SK-N-SH (cell line): Measurements from ENCODE around the gene SIRPA. TPM values are rescaled to one million over a fixed set of nuclear protein-coding genes. Genes with fewer than 3 reads are reported as not detected.

Source experiments
- CTCF ChIA-PET: fragments of 300-600, 350-600 bp; formaldehyde crosslinking; extraction: SDS; loops from one replicate; lab custom pipeline; 2021; lab: Yijun Ruan, JAX
- POLR2A ChIA-PET: fragments of 350-600 bp; sonication (Branson Sonifier 250); formaldehyde crosslinking; extraction: SDS; loops from one replicate; lab custom pipeline; 2020; ENCODE audit warnings: antibody characterized with exemption, inconsistent platforms; lab: Yijun Ruan, JAX
- DNase-seq: peaks from one replicate; pipeline ENCODE4 v3.0.0; 2012
- H2AFZ ChIP-seq: fragments of 200-600 bp; sonication (generic); 2 replicates; pipeline ENCODE4 v1.8.1; 2016; ENCODE audit warnings: antibody characterized with exemption, mild to moderate bottlenecking, low read depth
- H3F3A ChIP-seq: fragments of 200-600 bp; sonication (generic); replicated peaks from 2 replicates; pipeline ENCODE3; 2016; ENCODE audit warnings: antibody characterized with exemption, mild to moderate bottlenecking; ENCODE audit not compliant: insufficient read depth
- H3K27ac ChIP-seq, 2 experiments: fragments of 200-500 bp in 1 of 2; fragments of 200-600 bp in 1 of 2; sonication (Bioruptor generic) in 1 of 2; sonication (generic), shearing (Covaris generic) in 1 of 2; 2 replicates each; pipeline versions ENCODE4 v1.5.1 to v1.6.1; 2014 to 2016; ENCODE audit warnings: low read depth in 2 of 2, inconsistent platforms in 1 of 2, low read length in 1 of 2, mild to moderate bottlenecking in 1 of 2, mixed read lengths in 1 of 2
- H3K27me3 ChIP-seq: fragments of 200-600 bp; sonication (generic), shearing (Covaris generic); 2 replicates; pipeline ENCODE4 v1.6.1; 2016; ENCODE audit warnings: mixed run types; ENCODE audit not compliant: insufficient read depth
- H3K36me3 ChIP-seq, 2 experiments: fragments of 200-500 bp in 1 of 2; fragments of 200-600 bp in 1 of 2; sonication (Bioruptor generic) in 1 of 2; sonication (generic) in 1 of 2; replicated peaks in 1 of 2; 2 replicates each; pipeline versions ENCODE3 to v1.5.1; 2014 to 2016; ENCODE audit warnings: low read length in 1 of 2, mild to moderate bottlenecking in 1 of 2; ENCODE audit not compliant: insufficient read depth in 2 of 2, control insufficient read depth in 1 of 2
- H3K4me1 ChIP-seq, 2 experiments: fragments of 200-500 bp in 1 of 2; fragments of 200-600 bp in 1 of 2; sonication (Bioruptor generic) in 1 of 2; sonication (generic), shearing (Covaris generic) in 1 of 2; 2 replicates each; pipeline versions ENCODE4 v1.5.1 to v1.6.1; 2014 to 2016; ENCODE audit warnings: low read depth in 1 of 2, low read length in 1 of 2, mixed run types in 1 of 2; ENCODE audit not compliant: insufficient read depth in 2 of 2, control insufficient read depth in 1 of 2
- H3K4me2 ChIP-seq: fragments of 200-600 bp; sonication (generic), shearing (Covaris generic); 2 replicates; pipeline ENCODE4 v1.6.1; 2017; ENCODE audit warnings: mixed run types
- H3K4me3 ChIP-seq, 2 experiments: fragments of 200-500 bp in 1 of 2; fragments of 200-600 bp in 1 of 2; sonication (Bioruptor generic) in 1 of 2; sonication (generic), shearing (Covaris generic) in 1 of 2; 2 replicates each; pipeline versions ENCODE4 v1.5.1 to v1.8.1; 2014 to 2016; ENCODE audit warnings: low read depth in 2 of 2, inconsistent platforms in 1 of 2, low read length in 1 of 2, mild to moderate bottlenecking in 1 of 2, mixed read lengths in 1 of 2, moderate library complexity in 1 of 2
- H3K79me2 ChIP-seq: fragments of 200-600 bp; sonication (generic); 2 replicates; pipeline ENCODE4 v1.8.1; 2017; ENCODE audit warnings: mild to moderate bottlenecking; ENCODE audit not compliant: insufficient read depth
- H3K9ac ChIP-seq: fragments of 200-600 bp; sonication (generic); 2 replicates; pipeline ENCODE4 v1.6.1; 2017; ENCODE audit warnings: mixed run types
- H3K9me2 ChIP-seq: fragments of 200-600 bp; sonication (generic); 2 replicates; pipeline ENCODE4 v1.6.1; 2017; ENCODE audit warnings: mixed run types
- H3K9me3 ChIP-seq: fragments of 200-600 bp; sonication (generic); 2 replicates; pipeline ENCODE4 v1.6.1; 2017; ENCODE audit warnings: mixed run types, mild to moderate bottlenecking, moderate library complexity
- H4K20me1 ChIP-seq: fragments of 200-600 bp; sonication (generic); 2 replicates; pipeline ENCODE4 v1.6.1; 2017; ENCODE audit warnings: mild to moderate bottlenecking, mixed run types; ENCODE audit not compliant: insufficient read depth
- CHD2 ChIP-seq: fragments of 150-350 bp; IDR thresholded peaks from 2 replicates; pipeline ENCODE4 v1.6.1; 2018; ENCODE audit warnings: low read length; ENCODE audit not compliant: partially characterized antibody
- ELF1 ChIP-seq: IDR thresholded peaks from 2 replicates; pipeline ENCODE4 v1.4.0; 2012
- GABPA ChIP-seq: IDR thresholded peaks from 2 replicates; pipeline ENCODE4 v1.4.0; 2012; ENCODE audit warnings: low read depth, mild to moderate bottlenecking
- GATA2 ChIP-seq: sonication (generic); formaldehyde crosslinking; IDR thresholded peaks from 2 replicates; pipeline ENCODE4 v1.5.0; 2020; ENCODE audit warnings: mild to moderate bottlenecking, missing genetic modification reagents
- JUND ChIP-seq: IDR thresholded peaks from 2 replicates; pipeline ENCODE4 v1.4.0; 2012
- MXI1 ChIP-seq: IDR thresholded peaks from 2 replicates; pipeline ENCODE4 v1.6.1; 2012; ENCODE audit warnings: mild to moderate bottlenecking, low read depth, low read length, improper control_type of control experiment
- POLR2AphosphoS5 ChIP-seq: IDR thresholded peaks from 2 replicates; pipeline ENCODE4 v1.6.1; 2012; ENCODE audit warnings: low read depth, low read length
- RAD21 ChIP-seq: IDR thresholded peaks from 2 replicates; pipeline ENCODE4 v1.6.1; 2012; ENCODE audit warnings: mild to moderate bottlenecking, low read length
- RXRA ChIP-seq: IDR thresholded peaks from 2 replicates; pipeline ENCODE4 v1.4.0; 2012; ENCODE audit warnings: low read depth, mild to moderate bottlenecking, borderline replicate concordance
- SIN3A ChIP-seq: IDR thresholded peaks from 2 replicates; pipeline ENCODE4 v1.6.1; 2012; ENCODE audit warnings: low read depth, mild to moderate bottlenecking, low read length, moderate library complexity, borderline replicate concordance
- SMC3 ChIP-seq: IDR thresholded peaks from 2 replicates; pipeline ENCODE4 v1.6.1; 2012; ENCODE audit warnings: low read depth, low read length, improper control_type of control experiment
- TAF1 ChIP-seq: IDR thresholded peaks from 2 replicates; pipeline ENCODE4 v1.6.1; 2012; ENCODE audit warnings: low read depth, mild to moderate bottlenecking, low read length, moderate library complexity, borderline replicate concordance
- TCF12 ChIP-seq: IDR thresholded peaks from 2 replicates; pipeline ENCODE4 v1.4.0; 2012
- TEAD4 ChIP-seq: IDR thresholded peaks from 2 replicates; pipeline ENCODE4 v1.4.0; 2012; ENCODE audit warnings: mild to moderate bottlenecking, borderline replicate concordance; ENCODE audit not compliant: insufficient read depth
- WGBS: methylation state at CpG from one replicate; pipeline ENCODE4 v1.1.6; 2017; ENCODE audit warnings: low lambda C conversion rate; 5-methylcytosine and 5-hydroxymethylcytosine counted together
- polyA plus RNA-seq, 3 experiments: library from polyadenylated mRNA; depleted of rRNA; stranded (reverse); fragments of >200 nt; gene quantifications; 2 replicates each; pipeline ENCODE4 v1.2.3, GENCODE V29; 2012
- TF ChIP-seq, protein P1 (sequence below): fragments of 150-350 bp; IDR thresholded peaks from 2 replicates; pipeline ENCODE4 v1.6.1; 2017; ENCODE audit warnings: antibody characterized with exemption, low read length, low read depth, borderline replicate concordance
- TF ChIP-seq, protein P2 (sequence below): IDR thresholded peaks from 2 replicates; pipeline ENCODE4 v1.4.0; 2012; ENCODE audit warnings: low read depth, borderline replicate concordance
- TF ChIP-seq, protein P3 (sequence below): fragments of 150-350 bp; IDR thresholded peaks from 2 replicates; pipeline ENCODE4 v1.6.1; 2016; ENCODE audit warnings: mild to moderate bottlenecking, low read depth, low read length
- TF ChIP-seq, protein P4 (sequence below): IDR thresholded peaks from 2 replicates; pipeline ENCODE4 v1.4.0; 2012; ENCODE audit warnings: low read depth
- TF ChIP-seq, protein P5 (sequence below): fragments of 200-600 bp; sonication (generic); IDR thresholded peaks from 2 replicates; pipeline ENCODE4 v1.6.1; 2017; ENCODE audit warnings: antibody characterized with exemption, mild to moderate bottlenecking, moderate library complexity

Gene SIRPA
- polyA plus RNA-seq, 1 of the 3 experiments (the other 2 are of a cell fraction) = 9.1 TPM

DNA sequence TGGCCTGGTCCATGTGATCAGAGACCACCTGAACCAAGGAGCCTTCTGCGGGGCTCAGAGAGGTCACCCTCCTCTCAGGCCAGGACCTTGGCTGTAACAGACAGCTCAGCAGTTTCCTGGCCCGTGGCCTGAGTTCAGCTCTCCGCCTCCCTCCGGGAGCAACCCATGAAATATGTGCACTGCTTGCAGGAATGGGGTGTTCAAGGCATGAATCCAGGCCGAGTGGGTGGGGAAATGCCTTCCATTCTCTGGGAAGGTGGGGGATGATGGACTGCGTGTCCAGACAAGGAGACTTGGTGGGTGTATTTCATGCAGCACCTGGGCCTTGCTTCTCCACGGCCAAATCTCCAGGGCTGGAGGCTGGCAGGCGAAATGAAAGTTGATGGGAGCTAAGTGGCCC is 46.0 kb downstream of the SIRPA start:
- DNase-seq = no peak
- H3K9ac ChIP-seq = no peak overlapping the region
- no peaks in the 10 kb centered on the region for H3K79me2 ChIP-seq
- H4K20me1 ChIP-seq = no peaks in the 10 kb centered on the region
- ChIA-PET POLR2A (no interaction called here), CTCF (interaction anchor here (1.0 to 1.7 kb wide), 2 partner anchors 24 to 41 kb away, joined by 4 to 6 read pairs; no protein-coding TSS in a partner anchor)
- H3K27me3 ChIP-seq = no peaks in the 10 kb centered on the region; the same call in 1 of the 2 replicates
- H3K36me3 ChIP-seq = peaks cover 0 to 6% of the 10 kb centered on the region in 2 experiments
- no peaks in the 10 kb centered on the region for H3F3A ChIP-seq
- WGBS = 73% methylated on average over 7 of the region's 8 CpGs
- no peaks in the 10 kb centered on the region for H3K9me2 ChIP-seq
- H3K4me3 ChIP-seq = no peak overlapping the region
- H3K4me1 ChIP-seq = peaks cover 0 to 9% of the 10 kb centered on the region in 2 experiments; a peak in 1 of 4 replicates
- H3K9me3 ChIP-seq = no peaks in the 10 kb centered on the region
- no peak overlapping the region for H3K4me2 ChIP-seq
- H3K27ac ChIP-seq = no peak overlapping the region
- no peak overlapping the region for H2AFZ ChIP-seq
- TF ChIP-seq, protein P1, sequence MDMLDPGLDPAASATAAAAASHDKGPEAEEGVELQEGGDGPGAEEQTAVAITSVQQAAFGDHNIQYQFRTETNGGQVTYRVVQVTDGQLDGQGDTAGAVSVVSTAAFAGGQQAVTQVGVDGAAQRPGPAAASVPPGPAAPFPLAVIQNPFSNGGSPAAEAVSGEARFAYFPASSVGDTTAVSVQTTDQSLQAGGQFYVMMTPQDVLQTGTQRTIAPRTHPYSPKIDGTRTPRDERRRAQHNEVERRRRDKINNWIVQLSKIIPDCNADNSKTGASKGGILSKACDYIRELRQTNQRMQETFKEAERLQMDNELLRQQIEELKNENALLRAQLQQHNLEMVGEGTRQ = no peak
- no peak for TF ChIP-seq POLR2AphosphoS5
- no peak for TF ChIP-seq TAF1
- no peak for TF ChIP-seq SIN3A
- TF ChIP-seq RXRA = no peak
- TF ChIP-seq, protein P2, sequence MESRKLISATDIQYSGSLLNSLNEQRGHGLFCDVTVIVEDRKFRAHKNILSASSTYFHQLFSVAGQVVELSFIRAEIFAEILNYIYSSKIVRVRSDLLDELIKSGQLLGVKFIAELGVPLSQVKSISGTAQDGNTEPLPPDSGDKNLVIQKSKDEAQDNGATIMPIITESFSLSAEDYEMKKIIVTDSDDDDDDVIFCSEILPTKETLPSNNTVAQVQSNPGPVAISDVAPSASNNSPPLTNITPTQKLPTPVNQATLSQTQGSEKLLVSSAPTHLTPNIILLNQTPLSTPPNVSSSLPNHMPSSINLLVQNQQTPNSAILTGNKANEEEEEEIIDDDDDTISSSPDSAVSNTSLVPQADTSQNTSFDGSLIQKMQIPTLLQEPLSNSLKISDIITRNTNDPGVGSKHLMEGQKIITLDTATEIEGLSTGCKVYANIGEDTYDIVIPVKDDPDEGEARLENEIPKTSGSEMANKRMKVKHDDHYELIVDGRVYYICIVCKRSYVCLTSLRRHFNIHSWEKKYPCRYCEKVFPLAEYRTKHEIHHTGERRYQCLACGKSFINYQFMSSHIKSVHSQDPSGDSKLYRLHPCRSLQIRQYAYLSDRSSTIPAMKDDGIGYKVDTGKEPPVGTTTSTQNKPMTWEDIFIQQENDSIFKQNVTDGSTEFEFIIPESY = no peak
- TF ChIP-seq GABPA = no peak
- TF ChIP-seq RAD21 = no peak
- TF ChIP-seq ELF1 = no peak
- no peak for TF ChIP-seq SMC3
- TF ChIP-seq TEAD4 = no peak
- TF ChIP-seq, protein P3, sequence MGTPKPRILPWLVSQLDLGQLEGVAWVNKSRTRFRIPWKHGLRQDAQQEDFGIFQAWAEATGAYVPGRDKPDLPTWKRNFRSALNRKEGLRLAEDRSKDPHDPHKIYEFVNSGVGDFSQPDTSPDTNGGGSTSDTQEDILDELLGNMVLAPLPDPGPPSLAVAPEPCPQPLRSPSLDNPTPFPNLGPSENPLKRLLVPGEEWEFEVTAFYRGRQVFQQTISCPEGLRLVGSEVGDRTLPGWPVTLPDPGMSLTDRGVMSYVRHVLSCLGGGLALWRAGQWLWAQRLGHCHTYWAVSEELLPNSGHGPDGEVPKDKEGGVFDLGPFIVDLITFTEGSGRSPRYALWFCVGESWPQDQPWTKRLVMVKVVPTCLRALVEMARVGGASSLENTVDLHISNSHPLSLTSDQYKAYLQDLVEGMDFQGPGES = no peak
- no peak for TF ChIP-seq TCF12
- no peak for TF ChIP-seq JUND
- TF ChIP-seq CHD2 = no peak
- TF ChIP-seq, protein P4, sequence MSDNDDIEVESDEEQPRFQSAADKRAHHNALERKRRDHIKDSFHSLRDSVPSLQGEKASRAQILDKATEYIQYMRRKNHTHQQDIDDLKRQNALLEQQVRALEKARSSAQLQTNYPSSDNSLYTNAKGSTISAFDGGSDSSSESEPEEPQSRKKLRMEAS = no peak
- TF ChIP-seq, protein P5, sequence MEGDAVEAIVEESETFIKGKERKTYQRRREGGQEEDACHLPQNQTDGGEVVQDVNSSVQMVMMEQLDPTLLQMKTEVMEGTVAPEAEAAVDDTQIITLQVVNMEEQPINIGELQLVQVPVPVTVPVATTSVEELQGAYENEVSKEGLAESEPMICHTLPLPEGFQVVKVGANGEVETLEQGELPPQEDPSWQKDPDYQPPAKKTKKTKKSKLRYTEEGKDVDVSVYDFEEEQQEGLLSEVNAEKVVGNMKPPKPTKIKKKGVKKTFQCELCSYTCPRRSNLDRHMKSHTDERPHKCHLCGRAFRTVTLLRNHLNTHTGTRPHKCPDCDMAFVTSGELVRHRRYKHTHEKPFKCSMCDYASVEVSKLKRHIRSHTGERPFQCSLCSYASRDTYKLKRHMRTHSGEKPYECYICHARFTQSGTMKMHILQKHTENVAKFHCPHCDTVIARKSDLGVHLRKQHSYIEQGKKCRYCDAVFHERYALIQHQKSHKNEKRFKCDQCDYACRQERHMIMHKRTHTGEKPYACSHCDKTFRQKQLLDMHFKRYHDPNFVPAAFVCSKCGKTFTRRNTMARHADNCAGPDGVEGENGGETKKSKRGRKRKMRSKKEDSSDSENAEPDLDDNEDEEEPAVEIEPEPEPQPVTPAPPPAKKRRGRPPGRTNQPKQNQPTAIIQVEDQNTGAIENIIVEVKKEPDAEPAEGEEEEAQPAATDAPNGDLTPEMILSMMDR = no peak
- no peak for TF ChIP-seq GATA2 (CRISPR knock-in tag)
- TF ChIP-seq MXI1 = no peak
